Calu3 (cell line): ENCODE measurements around the gene TMEM63C. TPM values are rescaled to one million over a fixed set of nuclear protein-coding genes. Genes with fewer than 3 reads are reported as not detected.
A peak's percentile ranks its signal among the peaks of the same experiment; 100 is the strongest.

Experiments
- BruUV-seq: library from RNA; stranded (reverse); fragments of 400-500 nt; replicated peaks from 2 replicates; lab custom pipeline; 2021; lab: Mats Ljungman, UMichigan
- CTCF ChIA-PET: fragments of 300-600 bp; sonication (Branson Sonifier 250); formaldehyde crosslinking; loops from one replicate; lab custom pipeline; 2022; ENCODE audit warnings: antibody characterized with exemption; lab: Charles Lee
- DNase-seq: peaks from one replicate; pipeline ENCODE4 v3.0.0; 2022
- H3K27ac Mint-ChIP-seq: one replicate; pipeline ENCODE4 v1.8.0; 2022; ENCODE audit warnings: mixed read lengths; ENCODE audit not compliant: unreplicated experiment
- H3K27me3 Mint-ChIP-seq: one replicate; pipeline ENCODE4 v1.8.0; 2022; ENCODE audit warnings: mixed read lengths; ENCODE audit not compliant: unreplicated experiment
- H3K36me3 Mint-ChIP-seq: one replicate; pipeline ENCODE4 v1.8.0; 2022; ENCODE audit warnings: mild to moderate bottlenecking, moderate library complexity, mixed read lengths; ENCODE audit not compliant: insufficient read depth, unreplicated experiment
- H3K4me1 Mint-ChIP-seq: one replicate; pipeline ENCODE4 v1.8.0; 2022; ENCODE audit warnings: mild to moderate bottlenecking, low read depth, mixed read lengths; ENCODE audit not compliant: unreplicated experiment
- H3K4me3 Mint-ChIP-seq: one replicate; pipeline ENCODE4 v1.8.0; 2022; ENCODE audit warnings: mild to moderate bottlenecking, low read depth, moderate library complexity, mixed read lengths; ENCODE audit not compliant: unreplicated experiment
- H3K9me3 Mint-ChIP-seq: one replicate; pipeline ENCODE4 v1.8.0; 2022; ENCODE audit warnings: low read depth, mixed read lengths; ENCODE audit not compliant: unreplicated experiment
- CTCF ChIP-seq: fragments of 200-600 bp; IDR thresholded peaks from one replicate; pipeline ENCODE4 v1.8.0; 2022; ENCODE audit warnings: antibody characterized with exemption; ENCODE audit not compliant: unreplicated experiment
- intact Hi-C: fragments of 100-400 bp; cut with micrococcal nuclease; formaldehyde crosslinking; loops from one replicate; pipeline ENCODE4 v1.10.0; 2022; ENCODE audit not compliant: unreplicated experiment
- total RNA-seq: library from RNA; stranded (reverse); gene quantifications from 2 replicates; pipeline ENCODE4 v1.2.3, GENCODE V29; 2022

Gene TMEM63C
- total RNA-seq, 1 experiment from 2014 or later: 1.1 TPM

GRCh38 chr14:77154421-77154820, 27.2 kb upstream of the TMEM63C start:
- H3K36me3 Mint-ChIP-seq: no peaks in the 10 kb centered on the region
- H3K4me3 Mint-ChIP-seq: no peak overlapping the region
- CTCF ChIA-PET: interaction anchor here (1.2 kb wide), 1 partner anchor 59 kb away, joined by 3 read pairs; no protein-coding TSS in a partner anchor
- peaks cover 10% of the 10 kb centered on the region for H3K4me1 Mint-ChIP-seq
- no peak for TF ChIP-seq CTCF
- H3K27ac Mint-ChIP-seq: no peak overlapping the region
- peaks cover 66% of the 10 kb centered on the region for H3K27me3 Mint-ChIP-seq
- H3K9me3 Mint-ChIP-seq: no peaks in the 10 kb centered on the region
- no peak for DNase-seq
- no TSS peak for BruUV-seq
- intact Hi-C loops: no loop called here

- Mint-ChIP-seq H3K27me3 (peaks cover 62% of the 10 kb centered on the region), H3K9me3 (no peaks in the 10 kb centered on the region), H3K36me3 (no peaks in the 10 kb centered on the region), H3K27ac (no peak overlapping the region), H3K4me3 (no peak overlapping the region), H3K4me1 (peaks cover 10% of the 10 kb centered on the region)
- intact Hi-C loops: no loop called here
- no peak for DNase-seq
- TF ChIP-seq CTCF: no peak
- BruUV-seq: no TSS peak
- CTCF ChIA-PET: interaction anchor here (1.2 kb wide), 1 partner anchor 58 kb away, joined by 3 read pairs; no protein-coding TSS in a partner anchor
Measured at GRCh38 chr14:77155083-77155482, 26.5 kb upstream of the TMEM63C start.

GRCh38 chr14:77157740-77158139, 23.9 kb upstream of the TMEM63C start:
- Mint-ChIP-seq H3K9me3 (no peaks in the 10 kb centered on the region), H3K36me3 (no peaks in the 10 kb centered on the region), H3K4me3 (no peak overlapping the region), H3K27me3 (peaks cover 85% of the 10 kb centered on the region), H3K4me1 (peaks cover 10% of the 10 kb centered on the region), H3K27ac (no peak overlapping the region)
- CTCF ChIA-PET: interaction anchor here (0.8 kb wide), 1 partner anchor 15 kb away, joined by 6 read pairs; no protein-coding TSS in a partner anchor
- TF ChIP-seq CTCF: no peak
- DNase-seq: no peak
- intact Hi-C loops: no loop called here
- BruUV-seq: no TSS peak

- CTCF ChIA-PET: interaction anchor here (0.6 kb wide), 1 partner anchor 158 kb away, joined by 3 read pairs; no protein-coding TSS in a partner anchor
- intact Hi-C loops: no loop called here
- Mint-ChIP-seq H3K9me3 (no peaks in the 10 kb centered on the region), H3K36me3 (no peaks in the 10 kb centered on the region), H3K27ac (no peak overlapping the region), H3K4me1 (peaks cover 10% of the 10 kb centered on the region), H3K4me3 (no peak overlapping the region), H3K27me3 (peaks cover 82% of the 10 kb centered on the region)
- no peak for TF ChIP-seq CTCF
- peak; percentile 30 for DNase-seq
- BruUV-seq: no TSS peak
Measured at GRCh38 chr14:77158175-77158881, 23.3 kb upstream of the TMEM63C start.
